ENCODE results near the gene AKAP10. TPM values are rescaled to one million over a fixed set of nuclear protein-coding genes. Genes with fewer than 3 reads are reported as not detected.
"Not testable (repeated sequence)": the region's sequence is repeated elsewhere in the genome, so short reads cannot be mapped to it uniquely, and the experiment has no call there.

The AKAP10 gene
- 11.3 and 16.6 TPM in 2 replicates for polyA plus RNA-seq (2014; cell fraction: cytosol; rRNA removed)
- polyA plus RNA-seq (2014; cell fraction: nucleus; rRNA removed), result 17.8 and 19.1 TPM in 2 replicates

GRCh38 chr17:19977293-19978208 is at the start of gene AKAP10:
AKAP10 (minus strand) TSS chr17:19977828; CDS start chr17:19977679, 149 bp downstream.
- peak; percentile 91 for DNase-seq (ENCODE audit: low spot score)

GRCh38 chr17:20026960-20027359 is 49.3 kb upstream of the AKAP10 start:
- DNase-seq (ENCODE audit: low spot score), result no peak

GRCh38 chr17:20022701-20023100 is 45.1 kb upstream of the AKAP10 start:
- no peak for DNase-seq (ENCODE audit: low spot score)

GRCh38 chr17:20016475-20016992 is 38.9 kb upstream of the AKAP10 start:
- not testable (repeated sequence) for DNase-seq (ENCODE audit: low spot score)

GRCh38 chr17:20012017-20012536 is 34.4 kb upstream of the AKAP10 start:
- no peak for DNase-seq (ENCODE audit: low spot score)

GRCh38 chr17:20010936-20011335 is 33.3 kb upstream of the AKAP10 start:
- no peak for DNase-seq (ENCODE audit: low spot score)

GRCh38 chr17:20010099-20010863 is 32.7 kb upstream of the AKAP10 start:
- DNase-seq (ENCODE audit: low spot score), result peak; percentile 37

- peak; percentile 81 for DNase-seq (ENCODE audit: low spot score)
Measured at GRCh38 chr17:20009302-20010098, 31.9 kb upstream of the AKAP10 start, which contains the start of gene SPECC1. SPECC1 (plus strand) TSS chr17:20009359; CDS start chr17:20096652, 87,293 bp downstream.

- DNase-seq (ENCODE audit: low spot score), result no peak
Measured at GRCh38 chr17:20009052-20009301, 31.3 kb upstream of the AKAP10 start.

- DNase-seq (ENCODE audit: low spot score), result peak; percentile 38
Measured at GRCh38 chr17:20008242-20009051, 30.8 kb upstream of the AKAP10 start.

GRCh38 chr17:19996502-19996901 is 18.9 kb upstream of the AKAP10 start:
- DNase-seq (ENCODE audit: low spot score), result no peak

- no peak for DNase-seq (ENCODE audit: low spot score)
Measured at GRCh38 chr17:19996086-19996485, 18.5 kb upstream of the AKAP10 start.

- DNase-seq (ENCODE audit: low spot score), result peak; percentile 90
Measured at GRCh38 chr17:19992803-19993713, 15.4 kb upstream of the AKAP10 start.

GRCh38 chr17:19991252-19991885 is 13.7 kb upstream of the AKAP10 start:
- DNase-seq (ENCODE audit: low spot score), result no peak

GRCh38 chr17:19987897-19988296 is 10.3 kb upstream of the AKAP10 start:
- no peak for DNase-seq (ENCODE audit: low spot score)

GRCh38 chr17:19986941-19987861 is 9.6 kb upstream of the AKAP10 start:
- DNase-seq (ENCODE audit: low spot score), result peak; percentile 43

- no peak for DNase-seq (ENCODE audit: low spot score)
Measured at GRCh38 chr17:19979917-19980770, 2.5 kb upstream of the AKAP10 start.

Measured in SK-N-DZ (cell line).